Hindlimb muscle (tissue), 1 donor: ENCODE measurements around the gene PCDHGA1. TPM values are rescaled to one million over a fixed set of nuclear protein-coding genes. Genes with fewer than 3 reads are reported as not detected.

Experiments
- DNase-seq: peaks from one replicate; pipeline ENCODE4 v3.0.0-alpha.2; 2013
- polyA plus RNA-seq: library from polyadenylated mRNA; unstranded; fragments of 120-200 nt; gene quantifications from one replicate; pipeline ENCODE4 v1.2.1, GENCODE V29; 2013; ENCODE audit not compliant: insufficient read length

The PCDHGA1 gene
- polyA plus RNA-seq, 1 donor: 0.77 TPM

DNA sequence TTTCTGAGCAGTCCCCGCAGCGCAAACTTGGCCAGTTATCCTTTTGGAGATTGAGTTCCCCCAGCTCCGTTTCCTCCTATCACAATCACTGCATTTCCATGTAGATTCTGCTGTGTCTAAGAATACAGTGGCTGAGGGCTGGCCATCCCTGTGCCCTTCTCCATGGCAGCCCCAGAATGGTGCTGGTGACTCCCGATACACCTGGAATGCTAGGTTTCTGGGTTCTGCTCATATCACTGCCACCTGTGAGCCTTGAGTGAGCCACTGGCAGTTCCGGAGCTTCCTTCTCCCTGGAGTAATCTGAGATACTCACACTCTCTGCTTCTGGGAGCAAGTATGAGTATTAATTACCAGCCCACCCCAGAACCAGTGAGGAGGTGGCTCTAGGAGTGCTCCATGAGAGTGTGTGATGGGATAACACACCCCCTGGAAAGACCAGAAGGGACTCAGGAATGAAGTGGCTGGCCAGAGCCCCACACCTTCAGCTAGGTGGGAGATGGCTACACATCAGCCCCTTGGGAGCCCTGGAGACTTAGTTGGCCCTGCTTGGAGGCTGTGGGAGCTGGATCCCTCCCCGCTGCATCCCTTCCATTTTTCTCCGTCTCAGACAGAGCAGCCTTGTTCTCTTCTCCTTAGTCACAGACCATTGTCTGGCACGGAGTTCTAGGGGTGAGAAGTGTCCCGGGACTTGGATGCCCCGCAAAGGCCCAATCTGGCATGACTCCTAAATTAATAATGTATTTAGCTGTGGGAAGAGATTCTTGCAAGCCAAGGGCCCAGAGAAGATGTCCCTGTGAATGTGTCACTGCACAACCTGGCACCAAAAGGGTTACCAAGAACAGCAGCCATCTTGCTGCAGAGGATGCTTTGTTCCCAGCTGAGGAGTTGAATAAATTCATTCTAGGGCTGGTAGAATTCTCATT is 163.4 kb downstream of the PCDHGA1 start:
- no peak for DNase-seq

GRCh38 chr5:141494761-141495452 is 164.6 kb downstream of the PCDHGA1 start:
- DNase-seq: no peak

DNA sequence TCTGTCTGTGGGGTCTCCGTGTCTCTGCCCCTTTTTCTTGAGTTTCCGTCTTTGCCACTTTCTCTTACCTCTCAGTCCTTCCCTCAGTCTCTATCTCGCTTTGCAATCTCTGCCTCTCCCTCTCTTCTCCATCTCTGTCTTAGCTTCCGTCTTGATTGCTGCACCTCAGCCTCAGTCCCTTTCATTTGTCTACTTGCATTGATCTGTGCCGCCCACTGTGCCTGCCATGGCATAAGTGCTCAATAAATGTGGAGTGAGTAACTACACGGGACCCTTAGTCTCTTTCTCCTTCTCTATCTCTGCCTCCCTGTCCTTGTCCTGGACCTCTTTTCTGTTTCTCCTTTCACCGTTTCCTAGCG is 165.1 kb downstream of the PCDHGA1 start:
- no peak for DNase-seq

DNA sequence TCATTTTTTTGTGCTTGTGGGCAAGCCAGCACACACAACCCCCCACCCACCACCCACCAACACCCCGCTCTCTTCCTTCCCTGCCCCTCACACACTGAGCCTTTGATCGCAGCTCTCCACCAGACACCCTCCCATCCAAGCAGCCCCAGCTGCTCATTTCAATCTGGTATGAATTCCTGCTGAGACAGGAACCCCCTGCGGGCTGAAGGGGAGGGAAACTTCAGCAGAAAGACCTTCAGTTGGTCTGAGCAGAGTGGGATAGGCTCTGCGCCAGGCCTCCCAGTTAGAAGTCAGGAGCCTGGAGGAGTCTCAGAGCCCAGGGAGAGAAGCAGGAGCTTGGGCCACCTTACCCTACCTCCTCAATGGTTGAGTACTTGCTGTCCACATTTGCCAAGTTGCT is 165.7 kb downstream of the PCDHGA1 start:
- DNase-seq: no peak

DNA sequence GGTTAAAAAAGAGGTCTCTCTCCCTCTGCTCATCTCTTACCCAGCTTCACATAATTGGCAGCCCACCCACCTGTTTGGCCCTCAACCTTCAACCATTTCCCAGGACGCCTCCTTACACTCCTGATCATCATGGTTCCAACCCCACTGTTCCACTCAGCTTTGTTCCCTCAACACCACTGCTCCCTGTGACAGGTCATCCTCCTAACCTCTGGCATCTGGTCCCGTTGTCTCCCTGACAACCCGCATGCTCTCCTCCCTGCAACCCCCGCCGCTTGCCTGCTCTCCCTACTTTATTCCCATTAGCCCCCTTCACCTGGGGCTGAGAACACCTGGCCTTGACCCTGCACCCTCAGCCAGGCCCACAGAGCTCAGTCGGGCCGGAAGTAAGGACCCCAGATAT is 171.4 kb downstream of the PCDHGA1 start:
- no peak for DNase-seq

- no peak for DNase-seq
Observed at GRCh38 chr5:141503681-141504080, 173.4 kb downstream of the PCDHGA1 start.

- DNase-seq: no peak
Observed at GRCh38 chr5:141504216-141504615, 173.9 kb downstream of the PCDHGA1 start.

- no peak for DNase-seq
Observed at GRCh38 chr5:141506381-141507155, 176.3 kb downstream of the PCDHGA1 start.

- DNase-seq: peak; percentile 82
Observed at GRCh38 chr5:141507387-141508091, 177.2 kb downstream of the PCDHGA1 start.

- DNase-seq: no peak
Observed at GRCh38 chr5:141508440-141508797, 178.1 kb downstream of the PCDHGA1 start.

DNA sequence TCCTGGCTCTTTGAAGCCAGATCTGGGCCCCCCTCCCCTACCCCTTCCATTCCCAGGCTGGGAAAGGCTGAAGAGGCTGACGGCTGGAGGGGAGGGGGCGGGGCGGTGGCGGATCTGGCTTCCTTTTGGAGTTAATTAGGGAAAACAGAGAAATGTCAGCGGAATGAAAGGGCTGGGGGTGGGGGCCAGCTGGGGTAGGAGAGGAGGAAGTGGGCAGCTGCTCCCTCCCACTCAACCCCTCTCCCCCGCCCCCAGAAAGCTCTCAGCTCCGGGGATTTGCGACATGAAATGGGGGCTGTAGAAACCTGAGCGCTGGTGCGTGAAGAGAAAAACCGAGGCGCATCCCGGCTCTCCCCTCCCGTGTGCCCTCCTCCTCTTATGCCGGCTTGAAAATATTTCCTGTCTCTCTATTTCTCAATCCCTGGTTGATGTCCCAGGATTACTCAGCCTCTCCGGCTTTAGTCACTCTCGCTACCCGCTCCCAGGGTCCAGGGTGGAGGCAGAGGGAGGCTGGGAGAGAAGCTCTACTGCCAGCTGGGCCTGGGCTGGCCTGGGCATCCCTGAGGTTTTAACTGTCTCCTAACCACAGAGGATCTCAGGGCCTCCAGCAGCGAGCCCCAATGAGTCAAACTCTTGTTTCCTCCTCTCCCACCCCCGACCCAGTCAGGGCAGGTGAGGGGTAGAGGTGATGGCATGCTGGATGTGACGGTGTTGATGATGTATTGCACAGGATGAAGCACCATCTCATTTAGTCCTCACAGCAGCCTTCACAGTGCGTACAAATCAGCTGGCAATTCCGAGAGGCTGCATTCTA is 178.7 kb downstream of the PCDHGA1 start:
- DNase-seq: peak; percentile 70

DNA sequence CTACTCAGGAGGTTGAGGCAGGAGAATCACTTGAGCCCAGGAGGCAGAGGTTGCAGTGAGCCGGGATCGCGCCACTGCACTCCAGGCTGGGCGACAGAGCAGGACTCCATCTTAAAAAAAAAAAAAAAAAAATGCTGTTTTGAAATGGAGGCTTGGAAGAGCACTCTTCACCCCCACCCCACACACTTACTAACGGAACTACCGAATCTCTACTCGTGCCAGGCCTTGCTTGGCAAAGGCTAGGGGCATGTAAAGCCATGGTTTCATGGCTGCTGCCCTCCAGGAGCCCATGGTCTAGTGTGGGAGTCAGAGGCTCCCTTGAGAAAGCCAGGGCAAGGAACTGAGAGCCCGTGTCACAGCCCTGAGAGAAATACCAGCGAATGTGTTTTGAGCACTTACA is 179.8 kb downstream of the PCDHGA1 start:
- no peak for DNase-seq

GRCh38 chr5:141510850-141511601 is 180.7 kb downstream of the PCDHGA1 start:
- DNase-seq: no peak

GRCh38 chr5:141511771-141512325 is 181.5 kb downstream of the PCDHGA1 start:
- DNase-seq: no peak

- DNase-seq: peak; percentile 67
Observed at GRCh38 chr5:141512390-141512910, 182.1 kb downstream of the PCDHGA1 start.

DNA sequence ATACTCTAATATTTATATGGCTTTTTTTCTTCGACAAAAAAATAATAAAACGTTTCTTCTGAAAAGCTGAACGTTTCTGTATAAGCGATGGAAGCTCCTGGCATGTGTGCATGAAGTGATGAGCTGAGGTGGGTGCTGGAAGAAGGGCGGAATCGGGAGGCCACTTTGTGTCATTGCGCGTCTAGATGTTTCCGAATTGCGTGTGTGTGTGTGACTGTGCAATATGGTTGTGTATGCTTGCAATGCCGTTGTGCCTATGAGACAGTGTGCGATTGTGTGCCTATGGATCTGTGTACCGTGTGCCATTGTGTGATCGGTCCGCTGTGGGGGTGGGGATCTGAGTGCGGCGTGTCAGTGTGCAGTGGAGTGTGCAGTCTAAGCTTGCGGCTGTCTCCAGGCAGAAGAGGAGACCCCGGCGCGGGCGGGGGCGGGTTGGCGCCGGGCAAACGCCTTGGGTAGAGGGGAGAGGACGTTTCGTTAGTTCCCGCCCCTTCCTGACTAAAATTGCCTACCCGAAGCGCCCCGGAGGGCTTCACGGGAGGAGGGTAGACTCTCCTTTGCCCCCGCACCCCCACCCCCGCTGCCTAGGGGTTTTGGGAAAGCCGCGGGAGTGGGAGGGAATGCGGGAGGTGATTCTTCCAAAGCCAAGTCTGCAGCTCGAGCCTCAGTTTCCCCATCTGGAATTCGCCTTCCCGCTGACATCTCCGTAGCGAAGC is 182.8 kb downstream of the PCDHGA1 start:
- peak; percentile 70 for DNase-seq

- DNase-seq: peak; percentile 89
Observed at GRCh38 chr5:141513627-141514329, 183.5 kb downstream of the PCDHGA1 start.

DNA sequence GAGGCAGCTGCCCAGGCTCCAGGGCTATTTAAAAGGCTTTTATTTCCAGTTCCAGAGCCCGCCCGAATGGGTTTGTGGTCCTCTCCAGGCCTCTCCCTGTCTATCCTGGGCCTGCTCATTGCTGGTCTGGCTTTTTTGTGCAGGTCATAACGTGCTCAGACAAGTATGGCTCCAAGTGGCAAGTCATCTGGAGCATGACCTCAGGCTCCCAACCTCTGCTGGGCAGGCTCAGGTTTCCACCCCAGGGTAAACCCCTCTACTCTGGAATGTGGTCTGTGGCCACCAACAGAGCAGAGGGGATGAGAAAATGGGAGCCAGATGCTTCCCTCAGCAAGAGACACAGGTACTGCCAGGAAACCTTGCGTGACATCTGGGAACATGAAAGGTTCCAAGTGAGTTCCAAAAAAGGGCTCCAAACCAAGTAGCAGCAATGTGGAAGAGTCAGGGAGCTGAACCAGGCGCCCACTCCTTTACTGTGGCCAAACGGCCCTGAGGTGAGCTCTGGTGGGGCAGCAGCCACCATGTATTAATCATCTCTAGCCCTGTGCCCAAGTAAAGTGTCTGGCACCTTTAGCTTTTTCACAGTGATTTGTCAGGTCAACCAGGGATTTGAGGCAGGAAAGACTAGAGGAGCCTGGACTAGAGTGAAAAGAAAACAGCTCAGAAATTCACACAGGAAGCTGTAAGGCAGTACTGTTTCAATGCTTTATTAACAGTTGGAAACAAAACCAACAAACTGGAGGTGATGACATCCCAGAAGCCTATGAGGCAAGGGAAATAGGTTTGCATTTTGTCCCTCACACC is 184.2 kb downstream of the PCDHGA1 start:
- DNase-seq: no peak
